ENCODE results near the gene WDR72.

DNA sequence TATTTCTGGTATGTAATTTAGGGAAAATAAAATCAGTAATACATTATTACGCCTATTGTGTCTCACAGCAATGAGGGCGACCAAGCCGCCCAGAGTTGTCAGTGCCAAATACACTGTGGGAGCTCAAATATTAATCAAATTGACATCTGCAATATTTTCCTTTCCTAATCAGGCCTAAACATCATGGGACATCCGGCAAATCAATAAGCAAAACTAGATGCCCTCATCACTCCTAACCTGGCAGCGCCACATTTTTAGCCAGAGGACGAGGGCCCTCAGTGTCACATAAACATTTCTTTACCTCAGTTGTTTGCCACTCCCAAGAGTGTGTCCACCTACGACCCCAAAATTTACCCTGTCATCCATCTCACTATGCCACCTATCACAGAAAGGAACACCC, 64.1 kb downstream of the WDR72 start:
- TF ChIP-seq, protein P1, sequence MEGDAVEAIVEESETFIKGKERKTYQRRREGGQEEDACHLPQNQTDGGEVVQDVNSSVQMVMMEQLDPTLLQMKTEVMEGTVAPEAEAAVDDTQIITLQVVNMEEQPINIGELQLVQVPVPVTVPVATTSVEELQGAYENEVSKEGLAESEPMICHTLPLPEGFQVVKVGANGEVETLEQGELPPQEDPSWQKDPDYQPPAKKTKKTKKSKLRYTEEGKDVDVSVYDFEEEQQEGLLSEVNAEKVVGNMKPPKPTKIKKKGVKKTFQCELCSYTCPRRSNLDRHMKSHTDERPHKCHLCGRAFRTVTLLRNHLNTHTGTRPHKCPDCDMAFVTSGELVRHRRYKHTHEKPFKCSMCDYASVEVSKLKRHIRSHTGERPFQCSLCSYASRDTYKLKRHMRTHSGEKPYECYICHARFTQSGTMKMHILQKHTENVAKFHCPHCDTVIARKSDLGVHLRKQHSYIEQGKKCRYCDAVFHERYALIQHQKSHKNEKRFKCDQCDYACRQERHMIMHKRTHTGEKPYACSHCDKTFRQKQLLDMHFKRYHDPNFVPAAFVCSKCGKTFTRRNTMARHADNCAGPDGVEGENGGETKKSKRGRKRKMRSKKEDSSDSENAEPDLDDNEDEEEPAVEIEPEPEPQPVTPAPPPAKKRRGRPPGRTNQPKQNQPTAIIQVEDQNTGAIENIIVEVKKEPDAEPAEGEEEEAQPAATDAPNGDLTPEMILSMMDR (IDR thresholded peaks at IDR 0.05), result no peak
- no peak for TF ChIP-seq POLR2A (IDR thresholded peaks at IDR 0.05)
